ENCODE results near the gene SEZ6L2.
"Not testable (repeated sequence)": the region's sequence is repeated elsewhere in the genome, so short reads cannot be mapped to it uniquely, and the experiment has no call there.

SEZ6L2 gene

DNA sequence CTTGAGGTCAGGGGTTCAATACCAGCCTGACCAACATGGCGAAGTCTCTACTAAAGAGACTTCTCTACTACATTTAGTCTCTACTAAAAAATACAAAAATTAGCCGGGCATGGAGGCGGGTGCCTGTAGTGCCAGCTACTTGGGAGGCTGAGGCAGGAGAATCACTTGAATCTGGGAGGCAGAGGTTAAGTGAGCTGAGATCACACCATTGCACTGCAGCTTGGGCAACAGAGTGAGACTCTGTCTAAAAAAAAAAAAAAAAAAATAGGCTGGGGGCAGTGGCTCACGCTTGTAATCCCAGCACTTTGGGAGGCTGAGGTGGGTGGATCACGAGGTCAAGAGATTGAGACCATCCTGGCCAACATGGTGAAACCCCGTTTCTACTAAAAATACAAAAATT lies 10.5 kb upstream of the SEZ6L2 start:
- DNase-seq: not testable (repeated sequence)

DNA sequence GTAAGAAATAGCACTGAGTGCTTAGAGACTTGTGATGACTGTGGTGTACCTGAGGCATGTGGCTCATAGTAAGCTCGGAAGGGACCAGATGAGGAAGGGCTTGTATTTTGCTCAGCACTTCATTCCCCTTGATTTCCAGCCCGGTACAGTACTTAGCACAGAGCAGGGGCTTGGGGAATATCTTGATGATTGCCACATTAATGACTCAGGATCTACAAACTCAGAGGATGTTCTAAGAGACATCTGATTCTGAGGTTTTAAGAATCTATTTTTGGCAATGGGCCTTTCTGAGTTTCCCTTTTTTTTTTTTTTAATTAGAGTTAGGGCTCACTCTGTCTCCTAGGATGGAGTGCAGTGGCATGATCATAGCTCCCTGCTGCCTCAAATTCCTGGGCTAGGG lies 10.0 kb upstream of the SEZ6L2 start:
- DNase-seq: no peak

DNA sequence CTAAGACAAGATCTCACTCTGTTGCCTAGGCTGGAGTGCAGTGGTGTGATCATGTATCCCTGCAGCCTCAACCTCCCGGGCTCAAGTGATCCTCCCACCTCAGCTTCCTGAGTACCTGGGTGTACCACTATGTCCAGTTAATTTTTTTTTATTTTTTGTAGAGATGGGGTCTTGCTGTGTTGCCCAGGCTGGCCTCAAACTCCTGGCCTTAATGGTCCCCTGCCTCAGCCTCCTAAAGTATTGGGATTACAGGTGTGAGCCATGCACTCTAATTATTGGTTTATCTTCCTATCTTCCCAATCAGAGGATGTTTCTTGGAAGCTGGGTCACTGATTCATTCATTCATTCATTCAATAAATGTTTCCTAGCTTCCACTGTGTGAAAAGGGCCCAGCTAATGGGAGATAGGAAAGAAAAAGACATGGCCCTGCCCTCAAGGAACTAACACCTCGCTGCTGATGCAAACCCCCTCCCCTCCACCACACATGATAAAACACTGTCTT lies 9.4 kb upstream of the SEZ6L2 start:
- DNase-seq: no peak

DNA sequence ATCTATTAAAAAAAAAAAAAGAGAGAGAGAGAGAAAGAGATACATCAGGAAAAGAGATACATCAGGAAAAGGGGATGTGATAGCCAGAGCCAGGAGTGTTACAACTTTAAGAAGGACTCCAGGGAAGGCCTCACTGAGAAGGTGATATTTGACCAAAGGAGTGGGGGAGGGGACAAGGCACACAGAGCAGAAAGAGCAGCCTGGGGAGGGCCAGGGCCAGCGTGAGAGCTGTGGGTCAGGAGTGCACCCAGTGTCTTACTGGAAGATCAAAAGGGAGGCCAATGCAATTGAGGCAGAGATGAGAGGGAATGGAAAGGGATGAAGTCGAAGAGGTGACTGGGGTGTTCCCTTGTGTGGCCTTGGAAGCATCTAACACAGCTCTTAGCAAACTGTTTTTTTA lies 8.6 kb upstream of the SEZ6L2 start:
- DNase-seq: no peak

DNA sequence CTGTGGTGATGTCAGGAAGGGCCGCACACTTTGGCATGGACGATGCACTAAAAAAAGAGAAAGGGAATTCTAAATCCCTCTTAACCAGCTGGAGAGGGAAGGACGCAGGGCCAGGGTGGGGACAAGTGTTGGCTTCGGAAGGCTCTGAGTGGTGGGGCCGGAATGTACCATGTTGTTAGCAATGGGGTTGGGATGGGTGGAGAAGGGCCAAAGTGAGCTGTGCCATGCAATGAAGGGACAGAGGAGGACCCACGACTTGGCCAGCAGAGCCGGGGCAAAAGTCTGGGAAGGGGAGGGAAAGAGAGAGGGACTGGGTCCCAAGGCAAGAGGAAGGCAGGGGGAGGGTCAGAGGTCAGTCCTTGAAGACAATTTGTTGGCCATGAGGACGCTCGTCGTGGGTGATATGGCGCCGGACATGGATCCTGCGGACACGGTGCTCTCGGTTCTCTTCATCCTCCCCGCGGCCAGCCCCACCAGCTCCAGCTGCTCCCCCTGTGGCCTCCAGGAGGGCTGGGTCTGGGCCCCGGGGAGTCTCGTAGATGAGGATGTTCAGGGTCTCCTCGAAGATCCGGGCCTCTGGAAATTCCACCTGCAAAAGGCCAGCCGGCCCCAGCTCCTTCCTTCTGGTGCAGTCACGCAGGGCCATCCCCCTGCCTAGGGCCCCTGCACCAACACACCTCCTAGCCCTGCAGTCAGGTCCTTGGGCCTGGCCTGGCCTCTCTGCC lies 7.3 kb upstream of the SEZ6L2 start:
- DNase-seq: no peak

DNA sequence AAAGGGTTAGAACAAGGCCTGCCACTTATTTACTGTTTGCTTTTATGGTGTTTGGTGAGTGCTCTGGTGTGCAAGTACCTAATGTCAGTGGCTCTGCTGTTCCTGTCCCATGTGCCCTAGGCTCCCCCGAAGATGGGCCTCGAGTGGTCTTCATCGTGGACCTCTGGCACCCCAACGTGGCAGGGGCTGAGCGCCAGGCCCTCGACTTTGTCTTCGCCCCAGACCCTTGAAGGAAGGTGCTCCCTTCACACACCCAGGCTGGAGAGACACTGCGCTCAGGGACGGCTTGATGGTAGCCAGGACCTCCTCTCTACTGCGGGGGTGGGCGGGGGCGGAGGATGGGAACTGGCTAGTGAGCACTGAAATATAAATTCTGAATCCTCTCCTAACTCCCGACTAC lies 6.3 kb upstream of the SEZ6L2 start:
- no peak for DNase-seq

DNA sequence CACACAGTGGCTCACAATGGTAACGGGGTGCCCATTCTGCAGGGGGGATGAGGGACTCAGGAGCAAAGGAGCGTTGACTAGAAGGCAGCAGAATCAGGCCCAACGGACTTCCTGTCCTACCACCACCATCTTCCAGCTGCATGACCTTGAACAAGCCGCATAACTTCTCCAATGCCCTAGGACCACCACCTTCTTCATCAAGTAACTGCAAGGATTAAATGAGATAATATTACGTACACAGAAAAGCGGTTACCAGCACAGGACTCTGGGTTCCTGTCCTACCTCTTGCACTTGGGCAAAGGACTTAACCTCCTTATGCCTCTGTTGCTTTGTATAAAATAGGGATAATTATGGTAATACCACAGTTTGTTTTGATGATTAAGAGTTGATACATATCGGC lies 5.6 kb upstream of the SEZ6L2 start:
- no peak for DNase-seq

DNA sequence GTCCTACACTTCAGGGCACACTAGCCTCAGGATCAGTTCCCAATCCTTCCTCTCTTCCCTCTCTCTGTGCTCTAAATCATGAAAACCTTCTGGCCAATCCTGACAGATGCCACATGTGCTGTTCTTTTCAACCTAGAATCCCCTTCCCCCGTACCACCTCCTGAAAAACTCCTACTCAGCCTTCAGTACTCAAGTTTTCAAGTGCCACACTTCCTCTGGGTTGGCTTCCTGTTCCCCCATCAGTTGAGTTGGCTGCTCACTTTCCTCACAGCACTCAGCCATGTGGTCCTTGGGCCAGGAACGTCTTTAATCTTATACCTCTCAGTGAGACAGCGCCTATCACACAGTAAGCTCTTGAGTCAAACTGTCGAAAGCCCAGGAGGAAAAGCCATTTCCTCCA lies 4.2 kb upstream of the SEZ6L2 start:
- no peak for DNase-seq

DNA sequence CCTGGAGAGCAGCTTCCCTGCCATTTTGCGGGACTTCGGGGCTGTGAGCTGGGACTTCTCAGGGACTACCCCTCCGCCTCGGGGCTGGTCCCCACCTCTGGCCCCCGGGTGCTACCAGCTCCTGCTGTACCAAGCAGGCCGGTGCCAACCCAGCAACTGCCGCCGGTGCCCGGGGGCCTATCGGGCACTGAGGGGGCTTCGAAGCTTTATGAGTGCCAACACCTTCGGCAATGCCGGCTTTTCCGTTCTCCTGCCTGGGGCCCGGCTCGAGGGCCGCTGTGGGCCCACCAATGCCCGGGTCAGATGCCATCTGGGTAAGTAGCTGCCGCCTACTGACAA lies 2.2 kb upstream of the SEZ6L2 start:
- no peak for DNase-seq

DNA sequence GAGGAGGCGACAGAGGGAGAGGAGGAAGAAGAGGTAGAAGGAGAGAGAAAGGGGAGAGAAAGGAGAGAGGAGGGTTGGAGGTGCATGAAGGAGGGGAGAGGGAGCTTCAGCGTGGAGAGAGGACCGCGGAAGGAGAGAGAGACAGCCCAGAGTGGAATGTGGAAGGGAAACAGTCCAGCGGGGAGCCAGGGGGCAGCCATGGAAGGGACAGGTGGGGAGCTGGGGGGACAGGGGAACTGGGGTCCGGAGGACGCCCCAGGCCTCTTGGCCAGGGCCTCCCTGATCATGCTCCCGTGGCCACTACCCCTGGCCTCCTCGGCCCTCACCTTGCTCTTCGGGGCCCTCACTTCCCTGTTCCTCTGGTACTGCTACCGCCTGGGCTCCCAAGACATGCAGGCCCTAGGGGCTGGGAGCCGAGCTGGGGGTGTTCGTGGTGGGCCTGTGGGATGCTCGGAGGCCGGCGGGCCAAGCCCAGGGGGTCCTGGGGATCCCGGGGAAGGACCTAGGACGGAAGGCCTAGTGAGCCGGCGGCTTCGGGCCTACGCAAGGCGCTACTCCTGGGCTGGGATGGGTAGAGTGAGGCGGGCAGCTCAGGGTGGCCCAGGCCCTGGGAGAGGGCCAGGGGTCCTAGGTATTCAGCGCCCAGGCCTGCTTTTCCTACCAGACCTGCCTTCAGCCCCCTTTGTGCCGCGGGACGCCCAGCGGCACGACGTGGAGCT lies 1.7 kb upstream of the SEZ6L2 start:
- DNase-seq: no peak

DNA sequence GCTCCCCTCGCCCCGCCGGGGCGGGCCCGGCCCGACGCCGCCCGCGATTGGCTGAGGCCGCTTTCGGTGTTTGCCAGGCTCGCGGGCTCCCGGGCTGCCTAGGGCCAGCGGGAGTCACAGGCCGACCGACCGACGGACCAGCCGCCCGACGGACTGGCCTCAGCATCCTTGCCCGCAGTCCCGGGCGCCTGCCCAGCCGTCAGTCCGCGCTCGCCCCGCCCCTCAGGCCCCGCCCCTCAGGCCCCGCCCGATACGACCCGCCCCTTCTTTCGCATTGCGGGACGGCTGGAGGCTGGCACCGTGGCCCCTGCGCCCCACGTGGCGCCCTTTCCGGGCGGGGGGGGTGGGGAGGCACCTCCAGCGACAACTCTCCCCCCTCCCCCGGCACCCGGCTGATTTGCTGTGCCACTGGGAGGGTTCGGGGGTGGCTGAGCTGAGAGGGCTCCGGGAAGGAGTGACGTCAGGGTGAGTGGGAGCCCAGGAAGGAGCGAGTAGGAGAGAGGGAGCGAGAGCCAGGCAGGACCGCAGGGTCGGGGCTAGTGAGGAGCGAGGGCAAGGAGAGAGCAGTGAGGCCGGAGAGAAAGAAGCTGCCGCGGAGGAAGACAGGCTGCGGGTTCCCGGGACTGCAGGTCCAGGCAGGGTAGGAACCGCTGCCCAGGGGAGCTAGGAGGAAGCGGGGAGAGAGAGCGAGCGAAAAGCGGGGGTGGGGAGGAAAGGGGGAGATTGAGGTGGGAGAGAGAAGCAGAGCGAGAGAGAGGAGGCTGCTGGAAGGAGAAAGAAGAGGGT lies 945 bp upstream of the SEZ6L2 start, which contains the start of gene ASPHD1:
TSS of gene ASPHD1 (plus strand) at position 387 of the 786 bp plus-strand sequence. CDS start 484 bp downstream, outside the sequence.
- peak; percentile 39 to 59 for DNase-seq

DNA sequence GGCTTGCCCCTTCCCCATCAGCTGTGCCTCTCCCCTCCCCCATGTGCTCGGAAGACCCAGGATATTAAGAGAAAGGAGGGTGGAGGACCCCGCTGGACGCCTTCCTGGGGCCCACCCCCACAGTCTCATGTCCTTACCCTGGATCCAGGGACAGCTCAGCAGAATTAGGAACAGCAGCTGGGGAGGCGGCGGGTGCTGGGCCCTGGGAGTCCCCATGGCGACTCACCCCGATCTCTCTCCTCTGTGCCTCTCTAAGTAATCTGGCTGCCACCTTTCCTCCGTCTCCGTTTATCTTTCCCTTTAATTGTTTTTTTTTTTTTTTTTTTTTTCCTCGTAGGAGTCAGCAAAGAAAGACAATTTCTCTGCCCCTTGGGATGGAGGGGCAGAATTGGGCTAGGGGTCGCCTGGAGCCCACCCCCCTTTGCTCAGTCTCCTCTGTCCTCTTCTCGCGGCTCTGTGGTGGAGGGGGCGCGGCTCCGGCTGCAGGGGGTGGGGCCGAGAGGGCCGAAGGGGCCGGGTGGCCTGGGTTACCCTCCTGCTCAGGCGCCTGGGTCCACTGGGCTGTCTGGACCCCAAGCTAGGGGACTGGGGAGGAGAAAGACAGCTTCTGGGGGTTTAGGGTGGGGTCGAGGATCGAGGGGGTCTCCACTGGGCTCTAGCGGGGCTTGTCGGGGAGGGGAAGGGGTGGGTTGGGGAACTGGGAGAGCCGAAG lies 390 bp downstream of the SEZ6L2 start:
- DNase-seq: peak; percentile 59 to 68

DNA sequence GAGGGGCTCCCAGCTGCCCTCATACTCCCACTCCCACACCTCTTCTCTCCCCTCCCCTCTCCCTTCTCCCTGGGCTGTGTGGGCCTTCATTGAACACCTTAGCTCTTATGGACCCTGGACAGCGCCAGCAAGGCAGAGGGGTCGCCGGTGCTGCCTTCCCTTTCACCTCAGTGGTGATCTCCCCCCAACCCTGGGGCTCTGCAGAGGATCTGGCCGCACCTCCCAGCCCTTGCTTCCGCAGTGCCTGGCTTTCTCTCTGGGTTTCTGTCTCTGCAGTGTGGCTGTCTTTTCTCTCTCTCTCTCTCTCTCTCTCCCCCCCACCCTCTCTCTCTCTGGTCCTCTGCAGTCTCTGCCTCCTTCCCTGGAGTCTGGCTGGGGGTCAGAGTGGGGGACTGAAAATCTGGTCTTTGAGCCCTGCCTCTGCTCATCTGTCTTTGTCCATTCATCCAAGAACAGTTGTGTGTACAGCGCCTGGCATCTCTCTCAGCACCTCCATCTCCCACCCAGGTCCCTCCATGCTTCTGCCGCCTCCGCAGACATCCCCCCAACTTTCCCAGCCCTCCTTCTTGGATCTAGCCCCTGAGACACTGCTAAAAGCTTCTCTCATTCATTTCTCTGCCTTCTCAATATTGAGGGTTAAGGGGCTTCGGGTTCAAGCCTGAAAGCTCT lies 1.1 kb downstream of the SEZ6L2 start:
- DNase-seq: no peak

DNA sequence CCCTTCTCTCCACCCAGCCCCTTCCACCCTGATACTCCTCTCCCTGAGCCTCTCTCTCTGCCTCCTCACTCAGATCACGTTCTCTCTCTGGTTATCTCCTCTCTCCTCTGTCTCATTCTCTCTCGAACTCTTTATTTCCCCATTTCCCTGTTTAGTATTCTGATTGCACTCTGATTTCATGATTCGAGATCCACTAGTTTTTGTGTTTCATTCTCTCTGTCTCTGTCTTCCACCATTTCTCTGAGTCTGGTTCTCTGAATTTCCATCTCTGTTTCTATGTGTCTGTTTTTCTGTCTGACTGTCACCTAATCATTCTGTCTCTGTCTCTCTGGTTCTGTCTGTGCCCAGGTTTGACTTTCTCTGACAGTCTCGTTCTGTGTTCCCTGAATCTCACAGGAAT lies 2.0 kb downstream of the SEZ6L2 start:
- no peak for DNase-seq

DNA sequence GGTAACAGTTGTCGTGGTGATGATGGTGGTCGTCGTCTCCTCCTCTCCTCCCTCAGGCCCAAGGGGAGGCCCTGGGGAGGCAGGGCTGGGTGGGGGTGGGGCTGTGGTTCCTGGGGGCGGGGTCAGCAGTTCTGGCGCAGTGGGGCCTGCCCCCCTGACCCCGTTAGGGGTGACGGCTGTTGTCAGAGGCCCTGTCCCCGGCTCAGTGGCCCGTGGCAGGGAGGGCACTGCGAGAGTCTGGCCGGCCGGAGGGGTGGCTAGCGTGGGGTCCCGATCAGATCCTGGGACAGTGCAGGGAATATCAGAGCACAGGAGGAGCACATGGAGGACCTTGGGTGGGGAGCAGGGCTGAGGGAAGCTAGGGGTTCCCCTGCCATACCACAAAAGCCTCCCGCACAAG lies 2.5 kb downstream of the SEZ6L2 start:
- DNase-seq: no peak

DNA sequence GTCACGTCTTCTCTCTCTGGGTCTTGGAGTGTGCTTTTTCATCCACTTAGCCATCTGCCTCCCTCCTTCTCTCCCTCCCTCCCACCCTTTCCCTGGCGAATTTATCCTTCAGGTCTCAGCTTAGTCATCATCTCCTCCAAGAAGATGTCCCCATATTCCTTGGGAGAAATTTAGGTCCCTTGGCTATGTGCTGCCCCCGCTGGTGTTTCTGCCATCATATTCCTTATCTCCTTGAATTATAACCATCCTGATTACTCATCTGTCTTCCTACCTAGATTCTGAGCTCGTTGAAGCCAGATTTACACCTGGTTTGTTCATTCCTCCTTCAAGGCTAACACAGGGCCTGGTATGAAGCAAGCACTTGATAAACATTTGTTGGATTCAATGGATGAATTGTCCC lies 5.0 kb downstream of the SEZ6L2 start:
- no peak for DNase-seq

DNA sequence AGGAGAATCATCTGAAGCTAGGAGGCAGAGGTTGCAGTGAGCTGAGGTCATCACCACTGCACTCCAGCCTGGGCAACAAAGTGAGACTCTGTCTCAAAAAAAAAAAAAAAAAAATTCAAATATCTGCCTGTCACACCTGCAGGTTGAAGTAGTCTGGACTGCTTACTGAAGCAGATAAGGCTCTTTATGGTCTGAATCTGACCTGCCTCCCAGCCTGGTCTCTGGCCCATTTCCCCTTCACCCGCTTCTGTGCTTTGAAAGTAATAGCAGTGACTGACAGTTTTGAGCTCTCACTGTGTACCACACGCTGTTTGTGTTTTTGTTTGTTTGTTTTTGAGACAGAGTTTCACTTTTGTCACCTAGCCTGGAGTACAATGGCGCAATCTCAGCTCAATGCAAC lies 5.8 kb downstream of the SEZ6L2 start:
- DNase-seq: no peak

DNA sequence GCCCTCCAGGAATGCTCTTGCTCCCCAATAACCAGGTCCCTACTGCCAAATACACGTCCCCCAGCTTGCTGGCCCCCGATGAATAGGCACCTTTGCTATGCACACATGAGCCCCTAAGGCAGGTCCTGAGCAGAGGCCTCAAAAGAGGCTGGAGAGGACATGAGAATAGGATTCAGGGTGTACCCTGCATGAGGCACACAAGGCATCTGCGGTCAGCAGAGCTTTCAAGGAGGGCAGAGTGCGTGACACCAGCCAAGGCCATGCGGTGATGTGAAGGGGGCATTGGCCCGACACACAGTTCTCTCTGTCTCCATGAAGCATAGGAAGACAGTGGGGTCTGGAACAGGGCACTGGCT lies 6.9 kb downstream of the SEZ6L2 start:
- DNase-seq: no peak

DNA sequence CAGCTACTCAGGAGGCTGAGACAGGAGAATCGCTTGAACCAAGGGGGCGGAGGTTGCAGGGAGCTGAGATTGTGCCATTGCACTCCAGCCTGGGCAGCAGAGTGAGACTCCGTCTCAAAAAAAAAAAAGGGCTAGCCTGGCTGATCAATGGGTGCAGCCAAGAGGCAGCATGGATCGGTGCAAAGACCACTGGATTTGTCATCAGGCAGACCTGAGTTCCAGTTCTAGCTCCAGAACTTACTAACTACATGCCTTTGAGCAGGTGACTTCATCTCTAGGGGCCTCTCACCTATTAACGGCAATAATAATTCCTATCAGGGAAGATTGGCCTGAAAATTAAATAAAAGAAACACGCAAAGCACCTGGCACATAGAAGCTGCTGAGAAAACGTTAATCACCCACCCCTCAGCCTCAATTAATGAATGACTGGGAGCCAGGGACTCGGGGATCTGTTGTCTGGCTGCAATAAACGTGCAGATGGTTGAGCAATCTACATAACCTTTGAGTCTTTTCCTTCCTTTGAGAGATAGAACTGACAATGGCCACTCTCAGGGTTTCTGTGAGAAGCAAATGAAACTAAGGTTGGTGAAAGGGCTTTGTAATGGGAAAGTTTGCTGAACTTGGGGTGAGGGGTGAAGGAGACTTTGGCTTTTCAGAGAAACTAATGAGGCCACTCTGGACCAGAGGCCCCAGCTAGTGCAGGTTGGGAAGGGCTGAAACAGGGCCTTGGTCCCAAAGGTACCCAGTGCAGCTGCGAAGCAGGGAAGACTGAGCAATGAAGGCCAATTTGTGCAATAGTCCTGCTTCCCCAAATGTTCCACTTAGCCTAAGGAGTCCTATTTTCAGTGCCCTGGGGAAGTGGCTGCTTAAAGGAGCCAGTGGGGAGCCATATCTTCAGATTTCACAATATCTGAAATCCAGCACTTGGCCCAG lies 7.6 kb downstream of the SEZ6L2 start:
- no peak for DNase-seq

DNA sequence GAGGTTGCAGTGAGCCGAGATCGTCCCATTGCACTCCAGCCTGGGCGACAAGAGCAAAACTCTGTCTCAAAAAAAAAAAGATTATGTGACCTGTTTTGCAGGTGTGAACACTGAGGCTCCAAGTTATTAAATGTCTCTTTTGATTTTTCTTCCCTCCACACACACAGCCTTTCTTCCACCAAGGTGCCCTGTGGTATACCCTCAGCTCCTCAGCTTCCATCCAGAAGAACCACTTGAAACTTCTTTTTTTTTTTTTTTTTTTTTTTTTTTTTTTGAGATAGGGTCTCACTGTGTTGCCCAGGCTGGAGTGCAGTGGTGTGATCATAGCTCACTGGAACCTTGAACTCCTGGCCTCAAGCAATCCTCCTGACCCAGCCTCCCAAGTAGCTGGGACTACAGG lies 10.0 kb downstream of the SEZ6L2 start:
- not testable (repeated sequence) for DNase-seq

DNA sequence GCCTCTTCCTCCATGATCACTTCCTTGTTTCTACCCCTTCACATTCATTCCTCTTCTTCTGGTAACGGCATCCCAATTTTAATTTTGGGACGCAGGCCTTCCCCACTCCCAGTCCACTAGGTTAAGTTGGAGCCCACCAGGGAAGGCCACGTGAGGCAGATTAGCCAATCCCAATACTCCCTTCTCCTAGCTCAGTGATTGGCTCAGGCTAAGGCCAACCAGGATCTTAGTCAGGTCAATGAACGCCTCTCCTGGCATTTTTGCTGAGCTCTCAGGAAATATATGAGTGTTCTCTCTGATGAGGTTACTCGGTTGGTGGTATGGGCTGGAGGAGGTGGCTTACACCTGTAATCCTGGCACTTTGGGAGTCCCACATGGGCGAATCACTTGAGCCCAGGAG lies 15.4 kb downstream of the SEZ6L2 start:
- DNase-seq: no peak
